Type B pancreatic cell (in vitro differentiated cells): ENCODE measurements around the gene POLR1C. TPM values are rescaled to one million over a fixed set of nuclear protein-coding genes. Genes with fewer than 3 reads are reported as not detected.
A peak's percentile ranks its signal among the peaks of the same experiment; 100 is the strongest.
"Not testable (repeated sequence)": the region's sequence is repeated elsewhere in the genome, so short reads cannot be mapped to it uniquely, and the experiment has no call there.

Experiments used
- DNase-seq: peaks from one replicate; pipeline ENCODE4 v3.0.0; 2021; ENCODE audit warnings: mixed read lengths; ENCODE audit not compliant: unreplicated experiment; ENCODE audit errors: extremely low spot score
- H3K27ac Mint-ChIP-seq: 2 replicates; pipeline ENCODE4 v1.8.0; 2021; ENCODE audit warnings: mild to moderate bottlenecking, mixed read lengths
- H3K27me3 Mint-ChIP-seq: 2 replicates; pipeline ENCODE4 v1.8.0; 2021; ENCODE audit warnings: mixed read lengths
- H3K36me3 Mint-ChIP-seq: 2 replicates; pipeline ENCODE4 v1.8.0; 2021; ENCODE audit warnings: mixed read lengths
- H3K4me1 Mint-ChIP-seq: one replicate; pipeline ENCODE4 v1.8.0; 2021; ENCODE audit warnings: mixed read lengths; ENCODE audit not compliant: unreplicated experiment
- H3K4me3 Mint-ChIP-seq: 2 replicates; pipeline ENCODE4 v1.8.0; 2021; ENCODE audit warnings: mild to moderate bottlenecking, mixed read lengths
- H3K9me3 Mint-ChIP-seq: 2 replicates; pipeline ENCODE4 v1.8.0; 2021; ENCODE audit warnings: mixed read lengths
- total RNA-seq: library from RNA; stranded (reverse); gene quantifications from 2 replicates; pipeline ENCODE4 v1.2.1, GENCODE V29; 2021; ENCODE audit warnings: low replicate concordance
- TF ChIP-seq, protein P1 (sequence below): fragments of 200-600 bp; sonication (generic); conservative IDR thresholded peaks from 2 replicates; pipeline ENCODE4 v1.5.0; 2021; ENCODE audit warnings: antibody characterized with exemption, mild to moderate bottlenecking

POLR1C gene
- total RNA-seq, 1 donor from 2014 or later: 60.8 TPM

DNA sequence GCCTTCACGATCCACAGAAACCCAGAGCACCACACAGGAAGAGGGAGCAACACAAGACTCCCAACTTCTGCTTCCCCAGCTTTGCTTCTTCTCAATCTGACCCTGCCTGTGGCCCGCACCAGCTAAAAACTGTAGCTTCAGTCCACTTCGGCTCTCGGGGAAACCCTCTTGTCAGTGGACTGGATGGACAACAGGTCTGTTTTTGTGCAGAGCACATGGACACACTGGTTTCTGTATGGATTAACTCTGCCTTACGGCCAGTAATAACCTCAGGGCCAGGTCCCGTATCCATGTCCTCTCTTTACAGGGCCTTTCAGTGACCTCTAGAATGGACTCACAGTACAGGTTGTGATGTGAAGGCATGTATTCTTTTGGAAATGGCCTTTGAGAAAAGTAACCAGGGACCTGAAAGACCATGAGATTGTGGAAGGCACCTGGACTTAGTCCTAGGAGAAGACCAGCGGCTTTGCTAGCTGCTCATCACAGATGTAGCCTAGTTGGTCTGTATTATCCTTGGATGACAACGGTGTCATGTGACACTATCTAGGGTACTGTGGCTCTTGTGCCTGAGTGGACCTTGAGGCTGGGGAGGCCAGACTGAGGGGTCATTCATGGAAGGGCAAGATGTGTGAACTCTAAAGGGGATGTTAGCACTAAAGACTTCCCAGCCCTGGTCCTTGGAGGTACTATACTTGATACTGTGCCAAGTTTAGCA is 5.8 kb downstream of the POLR1C start:
- no peaks in the 10 kb centered on the region for H3K9me3 Mint-ChIP-seq
- TF ChIP-seq, protein P1, sequence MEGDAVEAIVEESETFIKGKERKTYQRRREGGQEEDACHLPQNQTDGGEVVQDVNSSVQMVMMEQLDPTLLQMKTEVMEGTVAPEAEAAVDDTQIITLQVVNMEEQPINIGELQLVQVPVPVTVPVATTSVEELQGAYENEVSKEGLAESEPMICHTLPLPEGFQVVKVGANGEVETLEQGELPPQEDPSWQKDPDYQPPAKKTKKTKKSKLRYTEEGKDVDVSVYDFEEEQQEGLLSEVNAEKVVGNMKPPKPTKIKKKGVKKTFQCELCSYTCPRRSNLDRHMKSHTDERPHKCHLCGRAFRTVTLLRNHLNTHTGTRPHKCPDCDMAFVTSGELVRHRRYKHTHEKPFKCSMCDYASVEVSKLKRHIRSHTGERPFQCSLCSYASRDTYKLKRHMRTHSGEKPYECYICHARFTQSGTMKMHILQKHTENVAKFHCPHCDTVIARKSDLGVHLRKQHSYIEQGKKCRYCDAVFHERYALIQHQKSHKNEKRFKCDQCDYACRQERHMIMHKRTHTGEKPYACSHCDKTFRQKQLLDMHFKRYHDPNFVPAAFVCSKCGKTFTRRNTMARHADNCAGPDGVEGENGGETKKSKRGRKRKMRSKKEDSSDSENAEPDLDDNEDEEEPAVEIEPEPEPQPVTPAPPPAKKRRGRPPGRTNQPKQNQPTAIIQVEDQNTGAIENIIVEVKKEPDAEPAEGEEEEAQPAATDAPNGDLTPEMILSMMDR: no peak
- no peak overlapping the region for H3K27ac Mint-ChIP-seq
- H3K36me3 Mint-ChIP-seq: peaks cover 21% of the 10 kb centered on the region
- H3K27me3 Mint-ChIP-seq: no peaks in the 10 kb centered on the region
- DNase-seq: no peak
- no peaks in the 10 kb centered on the region for H3K4me1 Mint-ChIP-seq
- no peak overlapping the region for H3K4me3 Mint-ChIP-seq

DNA sequence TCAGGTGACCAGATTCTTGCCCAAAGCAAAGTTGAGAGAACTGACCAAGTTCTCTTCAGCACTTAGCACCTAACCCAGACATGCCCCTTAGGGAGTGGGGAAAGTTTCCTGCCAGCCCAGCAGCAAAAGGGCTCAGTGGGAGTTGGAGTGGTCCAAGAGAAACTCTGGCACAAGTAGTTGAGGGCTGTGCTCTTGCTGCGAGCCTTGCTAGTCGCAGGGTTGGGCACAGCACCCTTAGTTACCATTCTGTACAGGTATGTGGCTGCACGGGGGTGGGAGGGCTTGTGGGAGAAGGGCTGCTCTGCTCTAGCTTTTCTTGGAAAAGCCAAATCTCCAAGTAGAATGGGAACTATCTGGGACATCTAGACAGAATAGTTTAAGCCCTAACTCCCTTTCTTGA is 6.4 kb downstream of the POLR1C start:
- H3K4me1 Mint-ChIP-seq: no peaks in the 10 kb centered on the region
- peaks cover 21% of the 10 kb centered on the region for H3K36me3 Mint-ChIP-seq
- no peaks in the 10 kb centered on the region for H3K27me3 Mint-ChIP-seq
- H3K4me3 Mint-ChIP-seq: no peak overlapping the region
- DNase-seq: no peak
- no peak overlapping the region for H3K27ac Mint-ChIP-seq
- TF ChIP-seq, protein P1: no peak
- no peaks in the 10 kb centered on the region for H3K9me3 Mint-ChIP-seq

GRCh38 chr6:43524483-43524961 is 7.6 kb downstream of the POLR1C start:
- Mint-ChIP-seq H3K27ac (peak overlapping the region; percentile 72), H3K27me3 (no peaks in the 10 kb centered on the region), H3K36me3 (peaks cover 21% of the 10 kb centered on the region), H3K4me1 (no peaks in the 10 kb centered on the region), H3K9me3 (no peaks in the 10 kb centered on the region), H3K4me3 (no peak overlapping the region)
- TF ChIP-seq, protein P1: no peak
- DNase-seq: no peak

DNA sequence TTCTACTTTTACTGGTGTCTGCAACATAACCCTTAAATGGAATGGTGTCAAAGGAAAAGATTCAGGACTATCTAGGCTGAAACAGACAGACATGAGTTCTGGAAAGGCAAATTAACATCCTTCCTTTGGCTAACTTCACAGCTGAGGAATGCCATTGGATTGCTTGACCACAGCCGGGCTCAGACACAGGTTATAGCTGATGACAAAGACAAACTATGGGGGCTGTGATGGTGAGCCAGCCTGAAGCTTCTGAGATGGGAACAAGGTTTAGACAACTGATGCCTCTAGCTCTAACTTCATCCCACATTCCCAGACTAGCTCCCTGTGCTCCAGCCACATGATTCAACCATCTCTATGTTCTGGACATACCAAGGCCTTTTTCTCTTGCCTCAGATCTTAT is 15.3 kb downstream of the POLR1C start:
- Mint-ChIP-seq H3K4me3 (no peak overlapping the region), H3K9me3 (no peaks in the 10 kb centered on the region), H3K36me3 (peaks cover 15% of the 10 kb centered on the region), H3K27me3 (no peaks in the 10 kb centered on the region), H3K4me1 (no peaks in the 10 kb centered on the region), H3K27ac (no peak overlapping the region)
- no peak for DNase-seq
- TF ChIP-seq, protein P1: no peak

GRCh38 chr6:43538986-43539385 is 22.1 kb downstream of the POLR1C start:
- not testable (repeated sequence) for H3K4me3 Mint-ChIP-seq, H3K27ac Mint-ChIP-seq, H3K4me1 Mint-ChIP-seq, H3K27me3 Mint-ChIP-seq, DNase-seq, H3K9me3 Mint-ChIP-seq
- peaks cover 26% of the 10 kb centered on the region for H3K36me3 Mint-ChIP-seq

DNA sequence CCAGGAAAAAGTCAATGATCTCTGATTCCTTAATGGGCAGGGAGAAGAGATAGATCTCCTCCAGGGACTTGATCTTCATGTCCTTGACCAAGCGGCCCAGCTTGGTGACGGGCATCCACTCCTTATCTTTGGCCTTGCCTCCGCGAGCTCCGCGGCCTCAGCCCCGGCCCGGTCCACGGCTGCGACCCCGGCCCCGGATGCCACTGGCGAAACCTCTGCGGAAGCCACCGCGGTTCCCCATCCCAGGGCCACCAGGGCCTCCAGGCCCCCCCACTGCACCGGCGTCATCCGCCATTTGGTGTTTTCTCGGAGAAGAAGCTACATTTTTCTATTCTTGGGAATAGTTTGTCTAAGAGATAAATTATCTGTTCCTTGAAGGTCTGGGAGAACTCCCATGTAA is 22.5 kb downstream of the POLR1C start:
- not testable (repeated sequence) for DNase-seq, H3K27me3 Mint-ChIP-seq, H3K9me3 Mint-ChIP-seq, H3K4me1 Mint-ChIP-seq, H3K4me3 Mint-ChIP-seq, H3K27ac Mint-ChIP-seq
- peaks cover 27% of the 10 kb centered on the region for H3K36me3 Mint-ChIP-seq
